GM23248 (cell line): ENCODE data around the gene SLC29A2.

Experiments used
- EZH2 ChIP-seq: fragments of 200-600 bp; sonication (generic); IDR thresholded peaks from 2 replicates; pipeline ENCODE4 v1.6.1; 2018; ENCODE audit warnings: antibody characterized with exemption, mild to moderate bottlenecking; ENCODE audit not compliant: insufficient read depth, poor library complexity, severe bottlenecking
- EZH2phosphoT487 ChIP-seq: fragments of 200-600 bp; sonication (generic); IDR thresholded peaks from 2 replicates; pipeline ENCODE4 v1.6.1; 2018; ENCODE audit warnings: antibody characterized with exemption, moderate library complexity, mild to moderate bottlenecking, low read depth; ENCODE audit not compliant: insufficient read depth

- TF ChIP-seq EZH2phosphoT487 = no peak
- TF ChIP-seq EZH2 = no peak
These were observed 48.3 kb upstream of the SLC29A2 start for GRCh38 chr11:66419825-66420224.
